Brain microvascular endothelial cell (primary cell): Measurements from ENCODE around the gene STK26.

ENCODE experiments used
- DNase-seq: peaks from one replicate; pipeline ENCODE4 v3.0.0-alpha.2; 2020
- H3K27ac ChIP-seq: fragments of 250-450 bp; sonication (Bioruptor Pico); 2 replicates; pipeline ENCODE4 v1.5.1; 2020; ENCODE audit warnings: mild to moderate bottlenecking, moderate library complexity
- H3K27me3 ChIP-seq: fragments of 250-450 bp; sonication (Bioruptor Pico); replicated peaks from 2 replicates; pipeline ENCODE4 v1.5.1; 2020; ENCODE audit warnings: mild to moderate bottlenecking
- H3K36me3 ChIP-seq: fragments of 250-450 bp; sonication (Bioruptor Pico); replicated peaks from 2 replicates; pipeline ENCODE4 v1.5.1; 2020; ENCODE audit warnings: mild to moderate bottlenecking
- H3K4me3 ChIP-seq: 2 replicates; pipeline ENCODE4 v1.5.1; 2011; ENCODE audit warnings: low read depth, mild to moderate bottlenecking, control low read depth, low read length, moderate library complexity
- in situ Hi-C: cut with HindIII; loops from 2 replicates; pipeline ENCODE4 v1.10.0; 2017; ENCODE audit warnings: low sequenced_read_pairs, low pct_ligation_motif_present
- TF ChIP-seq, protein P1 (sequence below): IDR thresholded peaks from 2 replicates; pipeline ENCODE4 v1.5.1; 2011; ENCODE audit warnings: low read depth, mild to moderate bottlenecking, moderate library complexity, low read length, control low read depth, inconsistent platforms; ENCODE audit errors: missing control alignments

The STK26 gene

DNA sequence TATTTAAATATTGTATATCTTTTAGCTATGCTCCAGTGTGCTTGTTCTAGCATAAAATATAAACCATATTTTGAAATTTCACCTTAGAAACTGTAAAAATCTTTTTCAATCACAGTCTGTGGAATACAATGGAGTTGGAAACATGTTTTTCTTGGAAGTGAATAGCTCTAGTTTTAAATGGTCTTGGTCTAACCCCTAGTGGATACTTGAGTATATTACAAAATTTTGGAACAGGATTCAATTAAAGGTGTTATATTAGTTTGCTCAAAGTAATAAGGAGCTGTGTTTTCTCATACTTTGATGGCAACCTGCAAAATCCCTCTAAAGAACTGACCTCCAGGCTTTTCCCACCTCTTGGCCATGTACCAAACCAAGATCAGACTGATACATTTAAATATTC lies 48.2 kb downstream of the STK26 start:
- Histone ChIP-seq H3K36me3 (no peaks in the 10 kb centered on the region), H3K4me3 (no peak overlapping the region), H3K27me3 (no peaks in the 10 kb centered on the region), H3K27ac (no peak overlapping the region)
- in situ Hi-C loops, result no loop called here
- no peak for DNase-seq
- TF ChIP-seq, protein P1, sequence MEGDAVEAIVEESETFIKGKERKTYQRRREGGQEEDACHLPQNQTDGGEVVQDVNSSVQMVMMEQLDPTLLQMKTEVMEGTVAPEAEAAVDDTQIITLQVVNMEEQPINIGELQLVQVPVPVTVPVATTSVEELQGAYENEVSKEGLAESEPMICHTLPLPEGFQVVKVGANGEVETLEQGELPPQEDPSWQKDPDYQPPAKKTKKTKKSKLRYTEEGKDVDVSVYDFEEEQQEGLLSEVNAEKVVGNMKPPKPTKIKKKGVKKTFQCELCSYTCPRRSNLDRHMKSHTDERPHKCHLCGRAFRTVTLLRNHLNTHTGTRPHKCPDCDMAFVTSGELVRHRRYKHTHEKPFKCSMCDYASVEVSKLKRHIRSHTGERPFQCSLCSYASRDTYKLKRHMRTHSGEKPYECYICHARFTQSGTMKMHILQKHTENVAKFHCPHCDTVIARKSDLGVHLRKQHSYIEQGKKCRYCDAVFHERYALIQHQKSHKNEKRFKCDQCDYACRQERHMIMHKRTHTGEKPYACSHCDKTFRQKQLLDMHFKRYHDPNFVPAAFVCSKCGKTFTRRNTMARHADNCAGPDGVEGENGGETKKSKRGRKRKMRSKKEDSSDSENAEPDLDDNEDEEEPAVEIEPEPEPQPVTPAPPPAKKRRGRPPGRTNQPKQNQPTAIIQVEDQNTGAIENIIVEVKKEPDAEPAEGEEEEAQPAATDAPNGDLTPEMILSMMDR, result no peak

DNA sequence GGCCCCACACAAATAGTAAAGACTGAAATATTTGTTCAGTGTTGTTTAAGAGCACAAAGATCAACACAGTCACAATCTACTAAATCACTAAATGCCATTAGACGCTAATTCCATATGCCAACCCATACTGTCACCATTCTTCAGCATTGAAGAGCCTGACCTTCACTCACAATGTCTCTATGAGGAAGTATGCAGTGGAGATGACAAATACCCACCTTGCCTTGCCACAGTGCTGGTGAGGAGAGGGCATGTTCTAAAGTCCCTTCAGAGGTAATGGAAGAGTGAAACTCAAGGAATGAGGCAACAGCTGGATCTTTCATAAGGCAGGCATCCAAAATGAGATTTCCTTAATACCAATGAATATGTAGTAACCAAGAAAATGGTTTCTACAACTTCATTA lies 54.3 kb downstream of the STK26 start:
- no peak overlapping the region for H3K27ac ChIP-seq
- no peak overlapping the region for H3K4me3 ChIP-seq
- TF ChIP-seq, protein P1, result no peak
- DNase-seq, result no peak
- in situ Hi-C loops, result no loop called here
- no peaks in the 10 kb centered on the region for H3K36me3 ChIP-seq
- H3K27me3 ChIP-seq, result no peaks in the 10 kb centered on the region

DNA sequence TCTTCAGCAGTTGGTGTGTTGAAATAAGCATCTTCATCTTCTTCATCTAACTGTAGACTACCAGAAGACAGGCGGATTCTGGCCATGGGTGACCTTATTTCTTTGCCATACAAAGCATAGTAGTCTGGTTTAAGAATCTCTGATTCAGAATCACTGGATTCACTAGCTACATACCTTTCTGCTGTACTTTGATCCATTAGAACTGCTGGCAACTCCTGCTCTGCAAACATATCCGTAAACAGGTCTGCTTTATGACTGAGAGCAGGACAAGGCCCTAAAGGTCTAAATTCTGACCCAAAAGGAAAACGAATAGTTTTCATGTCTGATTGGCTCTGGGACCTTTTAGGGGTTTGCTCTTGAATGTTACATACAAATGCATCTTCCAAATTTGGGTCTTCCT lies 54.8 kb downstream of the STK26 start:
- no peaks in the 10 kb centered on the region for H3K36me3 ChIP-seq
- no peaks in the 10 kb centered on the region for H3K27me3 ChIP-seq
- H3K4me3 ChIP-seq, result no peak overlapping the region
- TF ChIP-seq, protein P1, result no peak
- in situ Hi-C loops, result no loop called here
- no peak for DNase-seq
- H3K27ac ChIP-seq, result no peak overlapping the region

DNA sequence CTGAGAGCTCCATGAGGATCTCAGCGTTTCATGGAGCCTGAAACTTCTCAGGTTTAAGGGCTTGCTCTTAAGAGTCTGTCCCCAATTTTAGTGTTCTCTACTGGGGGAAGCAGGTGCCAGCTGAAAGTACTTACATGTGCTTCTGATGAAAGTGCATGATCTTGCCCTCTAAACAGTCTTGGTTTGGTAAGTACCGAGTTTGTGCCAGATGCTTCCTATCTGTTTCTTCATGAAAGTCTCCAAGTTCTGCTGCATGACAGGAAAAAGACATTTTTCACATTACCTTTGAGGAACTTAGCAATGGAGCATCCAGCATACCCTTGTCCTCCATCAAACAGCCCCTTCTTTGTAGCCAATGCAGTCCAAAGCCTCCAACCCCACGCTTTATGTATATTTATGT lies 62.7 kb downstream of the STK26 start:
- no peak for DNase-seq
- no peak overlapping the region for H3K4me3 ChIP-seq
- H3K36me3 ChIP-seq, result no peaks in the 10 kb centered on the region
- H3K27ac ChIP-seq, result no peak overlapping the region
- in situ Hi-C loops, result no loop called here
- no peaks in the 10 kb centered on the region for H3K27me3 ChIP-seq
- TF ChIP-seq, protein P1, result no peak

DNA sequence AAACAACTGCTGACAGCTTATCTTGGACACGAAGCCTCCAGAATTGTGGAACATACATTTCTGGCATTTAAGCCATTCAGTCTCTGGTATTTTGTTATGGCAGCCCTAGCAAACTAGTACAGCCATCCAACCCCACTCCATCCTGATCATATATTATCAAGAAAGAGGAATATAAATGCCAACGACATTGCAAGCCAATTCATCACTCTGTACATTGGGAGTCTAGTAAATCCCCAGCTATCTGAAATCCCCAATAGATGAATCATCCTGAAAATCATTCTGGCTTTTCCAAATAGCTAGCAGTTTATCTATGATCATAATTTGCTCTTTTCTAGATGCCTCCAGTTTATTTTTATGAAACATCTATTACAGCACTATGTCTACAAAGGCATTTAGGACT lies 63.6 kb downstream of the STK26 start:
- peak; percentile 35 for DNase-seq
- H3K27me3 ChIP-seq, result no peaks in the 10 kb centered on the region
- in situ Hi-C loops, result no loop called here
- H3K36me3 ChIP-seq, result no peaks in the 10 kb centered on the region
- TF ChIP-seq, protein P1, result no peak
- H3K4me3 ChIP-seq, result no peak overlapping the region
- no peak overlapping the region for H3K27ac ChIP-seq

DNA sequence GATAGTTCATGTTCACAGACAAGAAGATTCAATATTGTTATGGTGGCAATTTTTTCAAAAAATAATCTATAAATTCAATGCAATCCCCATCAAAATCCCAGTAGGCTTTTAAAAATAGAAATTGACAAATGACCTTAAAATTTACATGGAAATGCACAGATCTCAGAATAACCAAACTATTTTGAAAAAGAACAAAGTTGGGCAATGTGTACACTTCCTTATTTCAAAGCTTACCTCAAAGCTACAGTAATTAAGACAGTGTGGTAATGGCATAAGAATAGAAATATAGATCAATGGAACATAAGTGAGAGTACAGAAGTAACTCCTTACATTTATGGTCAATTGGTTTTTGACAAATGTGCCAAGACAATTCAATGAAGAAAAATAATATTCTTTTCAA lies 65.8 kb downstream of the STK26 start:
- no peak overlapping the region for H3K27ac ChIP-seq
- in situ Hi-C loops, result no loop called here

More for the DNA sequence above, 65.8 kb downstream of the STK26 start:
- Histone ChIP-seq H3K4me3 (no peak overlapping the region), H3K36me3 (no peaks in the 10 kb centered on the region), H3K27me3 (no peaks in the 10 kb centered on the region)
- DNase-seq, result no peak
- TF ChIP-seq, protein P1, result no peak
